ENCODE data around the gene CSRP1. TPM values are rescaled to one million over a fixed set of nuclear protein-coding genes. Genes with fewer than 3 reads are reported as not detected.

The CSRP1 gene
- total and polyA plus RNA-seq, 2 donors (not counting 1 experiment from before 2014, with no cell fraction given), result 23.8 to 36.7 TPM

DNA sequence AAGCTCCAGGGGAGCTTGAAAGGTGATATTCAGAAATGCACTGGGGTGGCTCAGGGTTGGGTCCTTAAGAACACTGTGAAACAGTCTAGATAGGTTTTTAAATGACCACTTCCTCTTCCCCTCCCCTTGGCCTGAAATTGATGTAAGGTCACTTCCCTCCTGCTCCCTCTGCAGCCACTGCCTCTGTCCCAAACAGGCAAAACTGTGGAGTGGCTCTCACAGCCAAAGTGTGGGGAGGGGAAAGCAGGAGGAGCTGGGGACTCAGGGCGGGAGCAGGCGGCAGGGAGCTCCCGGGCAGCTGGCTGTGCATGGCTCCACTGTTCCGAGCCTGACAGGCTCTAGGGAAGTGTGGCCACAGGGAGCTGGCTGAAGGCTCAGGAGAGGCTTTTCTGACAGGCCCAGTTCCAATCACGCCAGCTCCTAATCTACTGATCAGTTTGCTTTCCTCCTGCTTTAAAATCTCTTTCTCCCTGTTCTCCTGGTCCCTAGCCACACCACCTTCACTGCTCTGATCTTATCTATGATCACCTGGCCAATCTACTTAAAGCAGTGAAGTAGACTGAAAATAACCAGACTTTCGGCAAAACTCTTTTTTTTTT is 5.1 kb upstream of the CSRP1 start:
- Histone ChIP-seq H3K4me3 (ENCODE audit: control extremely low read depth in 1 of 5, extremely low read depth in 1 of 5, insufficient read depth in 1 of 5, low read depth in 2 of 5, low read length in 4 of 5) (no peak overlapping the region), H3K4me2 (replicated peaks; ENCODE audit: low read depth, low read length, poor library complexity, severe bottlenecking) (no peak overlapping the region), H4K20me1 (ENCODE audit: control insufficient read depth, insufficient read depth, low read length, poor library complexity, severe bottlenecking) (peaks cover 9% of the 10 kb centered on the region), H3K9me3 (ENCODE audit: control extremely low read depth in 1 of 3, control insufficient read depth in 2 of 3, insufficient read depth in 1 of 3, low read length in 2 of 3) (no peaks in the 10 kb centered on the region), H3K36me3 (replicated peaks in 1 of 2; ENCODE audit: control extremely low read depth in 1 of 2, control insufficient read depth in 1 of 2, extremely low read depth in 1 of 2, insufficient read depth in 2 of 2, low read length in 1 of 2) (no peaks in the 10 kb centered on the region), H3K4me1 (ENCODE audit: control insufficient read depth in 2 of 2, insufficient read depth in 2 of 2, low read length in 2 of 2) (peaks cover 7 to 11% of the 10 kb centered on the region in 2 donors), H2AFZ (ENCODE audit: insufficient read depth, low read depth, low read length, poor library complexity, severe bottlenecking) (no peak overlapping the region), H3K27ac (ENCODE audit: low read length in 2 of 2) (no peak overlapping the region), H3K9ac (ENCODE audit: low read length) (no peak overlapping the region), H3K27me3 (replicated peaks in 1 of 4; ENCODE audit: control extremely low read depth in 1 of 4, control insufficient read depth in 3 of 4, insufficient read depth in 4 of 4, low read length in 3 of 4) (no peaks in the 10 kb centered on the region), H3K79me2 (ENCODE audit: control insufficient read depth, insufficient read depth, low read length) (peaks cover 10% of the 10 kb centered on the region)
- no peak for DNase-seq
- no peak overlapping the region for H3K27ac Mint-ChIP-seq
- no peaks in the 10 kb centered on the region for H3K27me3 Mint-ChIP-seq
- ChIA-PET POLR2A (interaction anchor here (0.6 kb wide), 1 partner anchor 317 kb away, joined by 8 read pairs; the partner anchor contains the start of gene IPO9), CTCF (interaction anchor here (0.5 to 13.3 kb wide), 17 partner anchors 9 to 1394 kb away, joined by 3 to 407 read pairs (median 14); partner anchors contain the start of gene NAV1)
- H3K4me3 Mint-ChIP-seq, result no peak overlapping the region
- intact Hi-C loops (cut with micrococcal nuclease), result no loop called here
- no peak for ATAC-seq (ENCODE audit: low read depth)
- no peaks in the 10 kb centered on the region for H3K9me3 Mint-ChIP-seq (ENCODE audit: insufficient read depth)
- peaks cover 20% of the 10 kb centered on the region for H3K4me1 Mint-ChIP-seq
- WGBS (ENCODE audit: insufficient coverage), result 83% methylated on average over 4 of the region's 6 CpGs
- TF ChIP-seq EZH2 (IDR thresholded peaks at IDR 0.05; ENCODE audit: borderline replicate concordance, insufficient read depth, low read depth, low read length, poor library complexity, severe bottlenecking), result no peak
- TF ChIP-seq, protein P1, sequence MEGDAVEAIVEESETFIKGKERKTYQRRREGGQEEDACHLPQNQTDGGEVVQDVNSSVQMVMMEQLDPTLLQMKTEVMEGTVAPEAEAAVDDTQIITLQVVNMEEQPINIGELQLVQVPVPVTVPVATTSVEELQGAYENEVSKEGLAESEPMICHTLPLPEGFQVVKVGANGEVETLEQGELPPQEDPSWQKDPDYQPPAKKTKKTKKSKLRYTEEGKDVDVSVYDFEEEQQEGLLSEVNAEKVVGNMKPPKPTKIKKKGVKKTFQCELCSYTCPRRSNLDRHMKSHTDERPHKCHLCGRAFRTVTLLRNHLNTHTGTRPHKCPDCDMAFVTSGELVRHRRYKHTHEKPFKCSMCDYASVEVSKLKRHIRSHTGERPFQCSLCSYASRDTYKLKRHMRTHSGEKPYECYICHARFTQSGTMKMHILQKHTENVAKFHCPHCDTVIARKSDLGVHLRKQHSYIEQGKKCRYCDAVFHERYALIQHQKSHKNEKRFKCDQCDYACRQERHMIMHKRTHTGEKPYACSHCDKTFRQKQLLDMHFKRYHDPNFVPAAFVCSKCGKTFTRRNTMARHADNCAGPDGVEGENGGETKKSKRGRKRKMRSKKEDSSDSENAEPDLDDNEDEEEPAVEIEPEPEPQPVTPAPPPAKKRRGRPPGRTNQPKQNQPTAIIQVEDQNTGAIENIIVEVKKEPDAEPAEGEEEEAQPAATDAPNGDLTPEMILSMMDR (IDR thresholded peaks at IDR 0.05), result no peak

DNA sequence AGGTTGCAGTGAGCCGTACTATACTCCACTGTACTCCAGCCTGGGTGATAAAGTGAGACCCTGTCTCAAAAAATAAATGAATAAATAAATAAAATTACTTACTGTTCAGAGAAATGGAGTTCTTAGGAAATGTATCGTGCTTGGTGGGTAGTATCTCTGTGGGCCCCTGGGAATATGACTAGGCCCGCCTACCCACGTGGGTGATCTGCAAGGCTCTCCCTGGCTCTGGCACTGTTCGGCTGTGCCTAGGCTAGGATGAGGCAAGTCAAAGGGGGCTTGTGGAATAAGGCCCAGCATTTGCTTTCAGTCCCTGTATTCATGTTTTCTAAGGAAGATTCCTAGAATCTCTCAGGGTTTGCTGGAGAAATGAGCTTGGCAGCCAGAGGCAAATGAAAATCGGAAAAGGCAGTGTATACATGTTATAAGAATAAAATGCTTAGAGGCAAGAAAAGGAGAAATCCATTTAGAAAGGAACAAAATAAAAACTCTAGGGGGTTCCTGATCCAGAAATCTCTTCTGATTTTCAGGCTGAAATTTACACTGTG is 4.5 kb upstream of the CSRP1 start:
- Histone ChIP-seq H4K20me1 (ENCODE audit: control insufficient read depth, insufficient read depth, low read length, poor library complexity, severe bottlenecking) (peaks cover 9% of the 10 kb centered on the region), H2AFZ (ENCODE audit: insufficient read depth, low read depth, low read length, poor library complexity, severe bottlenecking) (no peak overlapping the region), H3K79me2 (ENCODE audit: control insufficient read depth, insufficient read depth, low read length) (peaks cover 13% of the 10 kb centered on the region), H3K9ac (ENCODE audit: low read length) (no peak overlapping the region), H3K27me3 (replicated peaks in 1 of 4; ENCODE audit: control extremely low read depth in 1 of 4, control insufficient read depth in 3 of 4, insufficient read depth in 4 of 4, low read length in 3 of 4) (no peaks in the 10 kb centered on the region), H3K4me2 (replicated peaks; ENCODE audit: low read depth, low read length, poor library complexity, severe bottlenecking) (no peak overlapping the region), H3K4me3 (ENCODE audit: control extremely low read depth in 1 of 5, extremely low read depth in 1 of 5, insufficient read depth in 1 of 5, low read depth in 2 of 5, low read length in 4 of 5) (no peak overlapping the region), H3K36me3 (replicated peaks in 1 of 2; ENCODE audit: control extremely low read depth in 1 of 2, control insufficient read depth in 1 of 2, extremely low read depth in 1 of 2, insufficient read depth in 2 of 2, low read length in 1 of 2) (no peaks in the 10 kb centered on the region), H3K4me1 (ENCODE audit: control insufficient read depth in 2 of 2, insufficient read depth in 2 of 2, low read length in 2 of 2) (peaks cover 7 to 13% of the 10 kb centered on the region in 2 donors), H3K27ac (ENCODE audit: low read length in 2 of 2) (no peak overlapping the region), H3K9me3 (ENCODE audit: control extremely low read depth in 1 of 3, control insufficient read depth in 2 of 3, insufficient read depth in 1 of 3, low read length in 2 of 3) (no peaks in the 10 kb centered on the region)
- DNase-seq (no peak), ATAC-seq (ENCODE audit: low read depth) (no peak)
- peaks cover 21% of the 10 kb centered on the region for H3K4me1 Mint-ChIP-seq
- ChIA-PET CTCF (interaction anchor here (0.5 to 13.3 kb wide), 16 partner anchors 9 to 1393 kb away, joined by 3 to 407 read pairs (median 14); partner anchors contain the start of gene NAV1), POLR2A (no interaction called here)
- intact Hi-C loops (cut with micrococcal nuclease), result no loop called here
- no peak overlapping the region for H3K27ac Mint-ChIP-seq
- TF ChIP-seq EZH2 (IDR thresholded peaks at IDR 0.05; ENCODE audit: borderline replicate concordance, insufficient read depth, low read depth, low read length, poor library complexity, severe bottlenecking), result no peak
- no peaks in the 10 kb centered on the region for H3K9me3 Mint-ChIP-seq (ENCODE audit: insufficient read depth)
- no peaks in the 10 kb centered on the region for H3K27me3 Mint-ChIP-seq
- no peak overlapping the region for H3K4me3 Mint-ChIP-seq
- WGBS (ENCODE audit: insufficient coverage), result 78% methylated on average over 3 of the region's 6 CpGs
